Stimulated activated CD8-positive, alpha-beta memory T cell treated with anti-CD3 and anti-CD28 coated beads, Interleukin-15, amount 100 ng/mL, for 1 hour (primary cell): ENCODE measurements around the gene KRTAP5-4.
"Not testable (repeated sequence)": the region's sequence is repeated elsewhere in the genome, so short reads cannot be mapped to it uniquely, and the experiment has no call there.

Source experiments
- DNase-seq: peaks from one replicate; pipeline ENCODE4 v3.0.0-alpha.2; 2020; ENCODE audit warnings: low read depth

The KRTAP5-4 gene

DNA sequence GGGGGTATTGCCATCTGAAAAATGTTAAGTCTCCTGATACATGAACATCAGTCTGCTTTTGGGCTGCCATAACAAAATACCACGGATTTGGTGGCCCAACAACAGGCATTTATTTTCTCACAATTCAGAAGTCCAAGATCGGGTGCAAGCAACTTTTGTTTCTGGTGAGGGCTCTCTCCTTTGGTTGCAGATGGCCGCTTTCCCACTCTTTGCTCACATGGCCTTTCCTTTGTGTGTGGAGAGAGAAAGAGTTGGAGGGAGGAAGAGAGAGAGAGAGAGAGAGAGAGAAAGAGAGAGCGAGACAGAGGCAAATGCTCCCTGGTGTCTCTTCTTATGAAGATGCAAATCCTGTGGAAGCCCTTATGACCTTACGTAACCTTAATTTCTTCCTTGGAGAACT lies 21.3 kb downstream of the KRTAP5-4 start:
- DNase-seq: no peak

DNA sequence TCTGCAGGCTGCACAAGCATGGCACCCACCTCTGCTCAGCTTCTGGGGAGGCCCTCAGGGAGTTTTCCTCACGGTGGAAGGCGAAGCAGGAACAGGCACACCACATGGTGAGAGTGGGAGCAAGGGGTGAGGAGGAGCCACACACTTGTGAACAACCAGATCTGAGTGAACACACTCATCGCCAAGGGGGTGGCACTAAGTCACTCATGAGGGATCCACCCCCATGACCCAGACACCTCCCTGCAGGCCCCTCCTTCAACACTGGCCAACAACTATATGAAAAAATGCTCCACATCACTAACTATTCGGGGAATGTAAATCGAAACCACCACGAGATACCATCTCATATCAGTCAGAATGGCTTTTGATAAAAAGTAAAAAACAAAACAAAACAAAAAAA lies 23.1 kb downstream of the KRTAP5-4 start:
- no peak for DNase-seq

- not testable (repeated sequence) for DNase-seq
Measured at GRCh38 chr11:1598406-1598805, 23.5 kb downstream of the KRTAP5-4 start.

GRCh38 chr11:1597994-1598380 lies 24.0 kb downstream of the KRTAP5-4 start, which contains the start of gene KRTAP5-2:
Gene KRTAP5-2, minus strand, starts transcription at chr11:1598294. Its CDS starts 44 bp downstream, at chr11:1598250.
- DNase-seq: no peak

GRCh38 chr11:1597331-1597993 lies 24.5 kb downstream of the KRTAP5-4 start:
- no peak for DNase-seq

DNA sequence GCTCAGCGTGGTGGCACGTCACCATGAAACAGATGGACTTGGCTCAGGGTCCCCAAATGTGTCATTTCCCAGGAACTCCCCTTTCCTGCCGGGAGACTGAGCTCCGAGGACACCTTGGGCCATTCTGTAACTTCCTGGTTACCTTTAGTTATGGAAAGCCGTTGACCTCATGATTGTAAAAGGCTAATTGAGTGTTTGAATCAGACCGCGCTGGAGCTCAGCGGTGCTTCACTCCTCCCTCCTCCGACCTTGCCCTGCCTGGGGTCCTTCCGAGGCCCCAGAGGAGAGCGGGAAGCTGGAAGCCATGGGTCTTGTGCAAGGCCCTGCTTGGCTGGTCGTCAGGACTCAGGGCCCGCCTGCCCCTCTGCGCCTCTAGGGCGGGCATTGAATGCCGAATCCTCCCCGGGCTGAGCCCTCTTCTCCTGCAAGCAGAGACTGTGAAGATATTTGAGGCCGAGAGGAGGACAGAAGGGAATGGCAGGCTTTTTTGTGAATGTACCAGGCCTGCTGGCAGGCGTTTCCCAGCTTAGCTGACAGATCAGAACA lies 25.3 kb downstream of the KRTAP5-4 start:
- DNase-seq: not testable (repeated sequence)

DNA sequence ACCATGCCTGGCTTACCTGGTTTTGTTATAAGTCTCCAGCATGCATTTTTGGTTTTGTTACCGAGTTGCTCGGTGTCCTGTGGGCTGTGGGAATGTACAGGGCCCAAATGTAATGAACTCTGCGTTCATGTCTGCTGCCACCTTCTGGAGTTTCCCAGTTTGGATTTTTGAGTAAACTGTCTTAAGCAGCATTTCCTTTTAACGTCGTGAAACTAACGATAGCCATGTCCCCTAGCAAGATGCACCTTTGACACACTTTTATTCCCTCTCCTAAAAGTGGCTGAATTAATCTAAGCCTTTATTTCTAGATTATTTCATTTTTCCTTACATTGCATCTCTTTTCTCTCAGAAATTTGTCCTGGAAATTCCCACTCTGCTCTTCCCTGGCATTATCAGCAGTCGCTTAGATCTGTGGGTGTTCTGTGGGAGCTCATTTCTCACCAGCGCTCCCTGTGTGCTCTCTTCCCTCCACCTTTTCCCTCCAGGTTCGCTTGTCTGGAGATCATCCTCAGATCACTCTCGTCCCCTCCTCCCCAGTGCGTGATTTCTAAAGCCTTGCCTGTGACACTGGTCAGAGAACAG lies 25.9 kb downstream of the KRTAP5-4 start:
- DNase-seq: not testable (repeated sequence)

GRCh38 chr11:1592628-1593027 lies 29.3 kb downstream of the KRTAP5-4 start:
- DNase-seq: no peak

DNA sequence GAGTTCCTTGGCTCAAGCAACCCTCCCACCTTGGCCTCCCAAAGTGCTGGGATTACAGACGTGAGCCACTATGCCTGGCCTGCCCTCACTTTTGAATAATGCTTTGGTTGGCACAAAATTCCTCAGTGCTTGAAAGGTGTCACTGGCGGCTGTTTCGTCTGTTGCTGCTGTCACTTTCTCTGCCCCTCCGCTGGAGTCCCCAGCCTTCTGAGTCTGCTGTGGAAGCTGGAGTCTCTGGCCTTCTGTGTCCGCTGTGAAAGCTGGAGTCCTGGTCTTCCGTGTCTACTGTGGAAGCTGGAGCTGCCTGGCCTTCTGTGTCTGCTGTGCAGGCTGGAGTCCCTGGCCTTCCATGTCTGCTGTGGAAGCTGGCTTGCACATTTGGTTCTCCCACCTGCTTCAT lies 31.9 kb downstream of the KRTAP5-4 start:
- DNase-seq: no peak

GRCh38 chr11:1589191-1589963 lies 32.6 kb downstream of the KRTAP5-4 start:
- DNase-seq: not testable (repeated sequence)

DNA sequence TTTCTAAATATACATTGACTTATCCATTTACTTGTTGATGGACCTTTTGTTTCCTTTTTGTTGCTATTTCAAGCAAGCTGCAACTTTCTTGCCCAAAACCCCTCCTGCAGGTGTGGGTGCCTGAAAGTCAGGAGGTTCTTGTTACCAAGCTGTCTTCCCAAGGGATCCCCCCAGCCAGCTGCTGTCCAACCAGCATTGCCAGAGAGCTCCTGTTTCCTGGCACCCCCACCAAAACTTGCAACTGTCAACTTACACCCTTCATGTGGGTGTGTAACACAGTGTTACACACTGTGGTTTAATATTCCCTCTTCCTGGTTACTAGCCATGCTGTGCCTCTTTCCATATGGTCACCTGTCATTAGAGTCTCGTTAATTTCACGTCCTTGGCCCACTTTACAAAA lies 35.2 kb downstream of the KRTAP5-4 start:
- no peak for DNase-seq

DNA sequence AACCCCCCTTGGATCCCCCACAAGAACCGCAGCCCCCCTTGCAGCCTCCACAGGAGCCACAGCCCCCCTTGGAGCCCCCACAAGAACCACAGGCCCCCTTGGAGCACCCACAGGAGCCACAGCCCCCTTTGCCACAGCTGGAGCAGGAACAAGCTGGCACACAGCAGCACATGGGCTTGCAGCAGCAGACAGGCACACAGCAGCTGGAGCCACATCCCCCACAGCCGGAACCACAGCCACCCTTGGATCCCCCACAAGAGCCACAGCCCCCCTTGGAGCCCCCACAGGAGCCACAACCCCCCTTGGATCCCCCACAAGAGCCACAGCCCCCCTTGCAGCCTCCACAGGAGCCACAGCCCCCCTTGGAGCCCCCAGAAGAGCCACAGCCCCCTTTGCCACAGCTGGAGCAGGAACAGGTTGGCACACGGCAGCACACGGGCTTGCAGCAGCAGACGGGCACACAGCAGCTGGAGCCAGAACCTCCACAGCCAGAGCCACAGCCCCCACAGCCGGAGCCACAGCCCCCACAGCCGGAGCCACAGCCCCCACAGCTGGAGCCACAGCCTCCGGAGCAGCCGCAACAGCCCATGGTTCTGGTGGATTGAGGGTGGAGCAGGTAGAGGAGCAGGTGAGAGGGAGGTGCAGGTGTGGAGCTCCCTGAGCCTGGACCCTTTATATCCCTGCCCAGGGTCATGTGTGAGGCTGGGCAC lies 37.1 kb downstream of the KRTAP5-4 start, which contains the start of gene KRTAP5-1:
Gene KRTAP5-1, minus strand, starts transcription at position 623 of the 710 bp plus-strand sequence. Its CDS starts 34 bp downstream, at position 589.
- DNase-seq: not testable (repeated sequence)

GRCh38 chr11:1582909-1583308 lies 39.0 kb downstream of the KRTAP5-4 start:
- not testable (repeated sequence) for DNase-seq

DNA sequence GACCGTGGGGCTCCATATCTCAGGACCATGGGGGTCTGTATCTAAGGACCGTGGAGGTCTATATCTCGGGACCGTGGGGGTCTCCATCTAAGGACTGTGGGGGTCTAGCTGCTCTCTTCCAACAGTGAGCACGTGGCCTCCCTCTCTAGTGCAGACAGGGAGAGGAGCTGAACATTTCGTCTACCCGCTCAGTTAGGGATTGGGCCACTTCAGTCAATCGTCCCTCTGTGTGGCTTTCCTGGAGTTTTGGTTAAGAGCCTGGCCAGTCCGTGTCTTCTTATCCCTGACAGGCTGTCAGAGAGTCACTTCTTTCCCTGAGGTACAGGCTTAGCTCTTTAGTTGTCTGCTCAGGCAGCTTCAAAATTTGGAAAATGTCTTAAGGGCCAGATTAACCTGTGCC lies 40.0 kb downstream of the KRTAP5-4 start:
- no peak for DNase-seq

DNA sequence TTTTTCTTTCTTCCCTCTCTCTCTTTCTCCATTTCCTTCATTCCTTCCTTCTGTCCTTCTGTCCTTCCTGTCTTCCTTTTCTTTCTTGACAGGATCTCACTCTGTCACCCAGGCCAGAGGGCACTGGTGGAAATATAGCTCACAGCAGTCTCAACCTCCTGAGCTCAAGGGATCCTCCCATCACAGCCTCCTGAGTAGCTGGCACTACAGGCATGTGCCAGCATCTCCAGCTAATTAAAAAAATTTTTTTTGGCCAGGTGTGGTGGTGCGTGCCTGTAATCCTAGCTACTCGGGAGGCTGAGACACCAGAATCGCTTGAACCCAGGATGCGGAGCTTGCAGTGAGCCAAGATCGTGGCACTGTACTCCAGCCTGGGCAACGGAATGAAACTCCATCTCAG lies 45.1 kb downstream of the KRTAP5-4 start:
- DNase-seq: no peak

- DNase-seq: not testable (repeated sequence)
Measured at GRCh38 chr11:1575756-1576155, 46.2 kb downstream of the KRTAP5-4 start.

DNA sequence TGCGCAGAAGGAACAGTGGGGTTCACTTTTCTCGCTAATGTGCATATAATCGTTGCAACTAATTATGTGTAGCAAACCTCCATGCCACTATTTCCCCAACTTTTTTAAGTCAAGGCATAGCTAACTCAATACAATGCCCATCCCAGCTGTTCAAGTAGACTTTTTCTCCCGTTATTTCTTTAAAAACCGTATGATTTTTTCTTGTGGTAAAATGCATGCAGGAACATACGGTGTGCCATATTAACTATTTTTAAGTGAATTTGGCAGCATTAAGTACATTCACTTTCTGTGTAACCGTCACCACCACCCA lies 47.0 kb downstream of the KRTAP5-4 start:
- DNase-seq: no peak

DNA sequence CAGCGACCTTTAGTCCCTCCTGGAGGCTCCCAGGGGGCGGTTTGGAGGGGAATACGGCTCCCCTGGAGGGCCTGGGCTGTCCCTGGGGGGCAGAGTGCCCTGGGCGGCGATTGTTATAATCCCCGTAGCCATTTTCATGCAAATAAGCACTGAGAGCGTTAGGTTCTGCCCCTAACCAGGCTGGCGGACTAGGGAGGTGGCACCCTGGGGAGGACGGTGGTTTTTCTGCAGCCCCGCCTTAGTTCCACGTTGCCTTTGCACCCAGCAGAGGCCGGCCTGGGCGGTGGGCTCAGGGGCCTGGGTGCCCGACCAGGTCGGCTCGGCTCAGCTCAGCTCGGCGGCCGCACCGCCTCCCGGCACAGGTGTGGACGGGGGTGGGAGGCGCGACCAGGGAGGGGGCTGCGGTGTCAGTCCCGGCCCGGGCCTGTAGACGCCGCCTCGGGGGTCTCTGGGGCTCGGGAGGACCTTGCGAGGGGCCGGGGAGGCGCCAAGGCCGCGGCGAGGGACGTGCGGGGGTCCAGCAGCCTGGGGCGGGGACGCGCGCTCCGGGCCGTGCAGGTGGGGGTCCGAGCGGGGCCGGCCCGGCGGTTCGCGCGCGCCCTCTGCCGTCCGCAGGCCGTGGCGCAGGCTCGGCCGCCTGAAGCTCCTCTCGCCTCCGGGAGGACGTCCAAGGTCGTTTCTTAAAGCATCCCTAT lies 47.6 kb downstream of the KRTAP5-4 start:
- no peak for DNase-seq

GRCh38 chr11:1573903-1574237 lies 48.1 kb downstream of the KRTAP5-4 start:
- DNase-seq: no peak

DNA sequence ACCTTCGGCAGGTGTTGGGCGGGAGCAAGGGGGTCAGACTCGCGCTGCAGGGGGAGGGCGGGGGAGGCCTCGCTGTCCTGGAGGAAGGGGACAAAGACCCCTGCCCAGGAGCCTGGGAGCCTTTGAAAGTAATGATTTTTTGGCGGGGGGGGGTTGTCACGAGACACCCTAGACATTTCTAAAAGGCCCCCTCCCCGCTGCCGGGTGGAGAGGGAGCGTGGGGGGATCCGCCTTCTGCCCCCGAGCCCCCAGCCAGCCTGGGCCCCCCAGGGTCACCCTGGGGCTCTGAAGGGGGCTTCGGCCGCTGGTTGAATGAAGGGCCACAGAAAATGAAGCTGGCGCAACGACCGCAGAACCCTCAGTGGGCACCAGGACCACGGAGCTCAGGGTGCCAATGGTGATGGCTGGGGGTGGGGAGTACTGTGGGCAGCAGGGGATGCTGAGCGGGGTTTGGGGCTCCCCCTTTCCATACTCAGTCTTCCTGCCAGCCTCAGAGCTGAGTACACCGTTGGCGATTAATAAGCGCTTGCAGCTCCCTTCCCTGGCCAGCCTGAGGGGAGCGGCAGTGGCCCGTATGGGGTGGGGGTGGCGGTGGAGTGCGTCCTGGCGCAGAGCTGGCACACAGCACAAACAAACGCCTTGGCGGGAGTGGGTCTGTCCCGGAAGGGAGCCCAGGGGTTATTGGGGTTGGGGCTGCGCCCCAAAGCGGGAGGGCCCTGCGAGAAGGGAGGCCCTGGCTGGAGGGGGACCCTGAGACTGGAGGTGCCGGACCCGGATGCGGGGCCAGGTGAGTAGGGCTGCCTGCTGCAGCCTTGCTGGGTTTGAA lies 48.6 kb downstream of the KRTAP5-4 start:
- DNase-seq: no peak
